H9 (cell line): ENCODE results near the gene DNAJC8. TPM values are rescaled to one million over a fixed set of nuclear protein-coding genes. Genes with fewer than 3 reads are reported as not detected.

Source experiments
- DNase-seq: peaks from one replicate; pipeline ENCODE4 v3.0.0-alpha.2; 2017
- H2AFZ ChIP-seq: one replicate; pipeline ENCODE4 v1.6.1; 2013; ENCODE audit warnings: mild to moderate bottlenecking, low read length, control low read depth, moderate library complexity
- H2AK5ac ChIP-seq: 2 replicates; pipeline ENCODE4 v1.6.1; 2013; ENCODE audit warnings: low read length, control low read depth, mixed read lengths; ENCODE audit not compliant: insufficient read length
- H2BK120ac ChIP-seq: one replicate; pipeline ENCODE4 v1.6.1; 2013; ENCODE audit warnings: low read depth, mild to moderate bottlenecking, low read length, control low read depth, inconsistent platforms; ENCODE audit not compliant: poor library complexity, severe bottlenecking
- H2BK12ac ChIP-seq: 2 replicates; pipeline ENCODE4 v1.6.1; 2013; ENCODE audit warnings: low read length, control low read depth, mixed read lengths, low read depth; ENCODE audit not compliant: insufficient read length
- H2BK15ac ChIP-seq: 2 replicates; pipeline ENCODE4 v1.6.1; 2013; ENCODE audit warnings: low read depth, low read length, control low read depth
- H2BK20ac ChIP-seq: one replicate; pipeline ENCODE4 v1.6.1; 2013; ENCODE audit warnings: low read depth, mild to moderate bottlenecking, low read length, control low read depth, inconsistent platforms; ENCODE audit not compliant: poor library complexity, severe bottlenecking
- H2BK5ac ChIP-seq: 2 replicates; pipeline ENCODE4 v1.6.1; 2013; ENCODE audit warnings: low read length, control low read depth, mixed read lengths; ENCODE audit not compliant: insufficient read length
- H3K14ac ChIP-seq: 2 replicates; pipeline ENCODE4 v1.6.1; 2013; ENCODE audit warnings: low read length, control low read depth; ENCODE audit not compliant: insufficient read depth
- H3K18ac ChIP-seq: 2 replicates; pipeline ENCODE4 v1.6.1; 2013; ENCODE audit warnings: low read depth, mild to moderate bottlenecking, mixed read lengths, low read length, control low read depth; ENCODE audit not compliant: insufficient read length
- H3K23ac ChIP-seq: 2 replicates; pipeline ENCODE4 v1.6.1; 2013; ENCODE audit warnings: low read length, control low read depth, mixed read lengths, low read depth; ENCODE audit not compliant: insufficient read length
- H3K23me2 ChIP-seq: 2 replicates; pipeline ENCODE4 v1.6.1; 2013; ENCODE audit warnings: low read depth, mild to moderate bottlenecking, mixed read lengths, low read length, control low read depth; ENCODE audit not compliant: insufficient read length, poor library complexity, severe bottlenecking
- H3K27ac ChIP-seq: 2 replicates; pipeline ENCODE4 v1.5.1; 2013; ENCODE audit warnings: low read length, control low read depth, mixed read lengths, low read depth; ENCODE audit not compliant: insufficient read length
- H3K27me3 ChIP-seq: 2 replicates; pipeline ENCODE4 v1.6.1; 2013; ENCODE audit warnings: low read length, control low read depth, inconsistent platforms; ENCODE audit not compliant: insufficient read depth
- H3K4ac ChIP-seq: 2 replicates; pipeline ENCODE4 v1.6.1; 2013; ENCODE audit warnings: low read depth, mild to moderate bottlenecking, control low read depth, inconsistent platforms, low read length, moderate library complexity
- H3K4me1 ChIP-seq: 2 replicates; pipeline ENCODE4 v1.6.1; 2013; ENCODE audit warnings: low read length, control low read depth, inconsistent platforms; ENCODE audit not compliant: insufficient read depth
- H3K4me2 ChIP-seq: 2 replicates; pipeline ENCODE4 v1.6.1; 2013; ENCODE audit warnings: low read length, control low read depth, mixed read lengths; ENCODE audit not compliant: insufficient read length, insufficient read depth
- H3K56ac ChIP-seq: 2 replicates; pipeline ENCODE4 v1.6.1; 2013; ENCODE audit warnings: low read depth, mild to moderate bottlenecking, mixed read lengths, low read length, control low read depth; ENCODE audit not compliant: insufficient read length
- H3K79me1 ChIP-seq: 2 replicates; pipeline ENCODE4 v1.6.1; 2013; ENCODE audit warnings: low read depth, mild to moderate bottlenecking, moderate library complexity, low read length, control low read depth, inconsistent platforms; ENCODE audit not compliant: insufficient read depth, poor library complexity, severe bottlenecking
- H3K79me2 ChIP-seq: 2 replicates; pipeline ENCODE4 v1.6.1; 2013; ENCODE audit warnings: low read length, control low read depth, inconsistent platforms; ENCODE audit not compliant: insufficient read depth
- H3K9ac ChIP-seq: 2 replicates; pipeline ENCODE4 v1.6.1; 2013; ENCODE audit warnings: low read length, control low read depth, mixed read lengths; ENCODE audit not compliant: insufficient read length; ENCODE audit errors: extremely low read depth
- H3K9me3 ChIP-seq: one replicate; pipeline ENCODE4 v1.6.1; 2013; ENCODE audit warnings: low read depth, low read length, inconsistent platforms; ENCODE audit not compliant: control insufficient read depth
- H3T11ph ChIP-seq: one replicate; pipeline ENCODE4 v1.6.1; 2013; ENCODE audit warnings: mild to moderate bottlenecking, low read length, control low read depth, inconsistent platforms
- H4K20me1 ChIP-seq: one replicate; pipeline ENCODE4 v1.6.1; 2013; ENCODE audit not compliant: control insufficient read depth, insufficient read length, insufficient read depth
- H4K5ac ChIP-seq: 2 replicates; pipeline ENCODE4 v1.6.1; 2013; ENCODE audit warnings: low read depth, mild to moderate bottlenecking, mixed read lengths, low read length, control low read depth; ENCODE audit not compliant: insufficient read length
- H4K8ac ChIP-seq: replicated peaks from 2 replicates; pipeline ENCODE4 v1.6.1; 2013; ENCODE audit warnings: low read length, control low read depth, mixed read lengths, low read depth; ENCODE audit not compliant: insufficient read length
- H4K91ac ChIP-seq: 2 replicates; pipeline ENCODE4 v1.6.1; 2013; ENCODE audit warnings: low read depth, mild to moderate bottlenecking, moderate library complexity, mixed read lengths, low read length, control low read depth; ENCODE audit not compliant: insufficient read length
- H3K27ac Mint-ChIP-seq, 3 experiments: 2 replicates in 2 of 3; 3 replicates in 1 of 3; pipeline ENCODE4 v1.8.0; 2020 to 2021; ENCODE audit warnings: mixed read lengths in 3 of 3, mild to moderate bottlenecking in 1 of 3, moderate library complexity in 1 of 3
- H3K27me3 Mint-ChIP-seq: 2 replicates; pipeline ENCODE4 v1.8.0; 2021; ENCODE audit warnings: low read depth, mild to moderate bottlenecking, moderate library complexity, mixed read lengths
- H3K36me3 Mint-ChIP-seq, 3 experiments: 2 replicates in 2 of 3; 3 replicates in 1 of 3; pipeline ENCODE4 v1.8.0; 2020 to 2021; ENCODE audit warnings: low read depth in 3 of 3, mixed read lengths in 3 of 3; ENCODE audit not compliant: insufficient read depth in 1 of 3
- H3K4me1 Mint-ChIP-seq, 2 experiments: 2 replicates each; pipeline ENCODE4 v1.8.0; 2020; ENCODE audit warnings: mixed read lengths in 2 of 2
- H3K4me3 Mint-ChIP-seq, 2 experiments: 2 replicates in 1 of 2; 3 replicates in 1 of 2; pipeline ENCODE4 v1.8.0; 2020 to 2021; ENCODE audit warnings: mild to moderate bottlenecking in 2 of 2, mixed read lengths in 2 of 2, moderate library complexity in 1 of 2
- H3K9me3 Mint-ChIP-seq, 2 experiments: 2 replicates in 1 of 2; 3 replicates in 1 of 2; pipeline ENCODE4 v1.8.0; 2020; ENCODE audit warnings: mild to moderate bottlenecking in 2 of 2, mixed read lengths in 2 of 2, moderate library complexity in 1 of 2
- WGBS: extraction: QIAGEN DNeasy Blood & Tissue Kit; methylation state at CpG from one replicate; pipeline ENCODE4 v1.1.7; 2013; ENCODE audit warnings: missing lambda C conversion rate, low lambda C conversion rate, mixed read lengths; ENCODE audit not compliant: insufficient read length; ENCODE audit errors: extremely low coverage; 5-methylcytosine and 5-hydroxymethylcytosine counted together
- total RNA-seq: library from RNA; stranded (reverse); gene quantifications from 2 replicates; pipeline ENCODE4 v1.2.1, GENCODE V29; 2021
- TF ChIP-seq, protein P1 (sequence below): fragments of 200-600 bp; sonication (generic); conservative IDR thresholded peaks from 3 replicates; pipeline ENCODE4 v1.8.0; 2021; ENCODE audit warnings: antibody characterized with exemption, mild to moderate bottlenecking

DNAJC8 gene
- total RNA-seq, 1 experiment from 2014 or later: 132 TPM

GRCh38 chr1:28209700-28210099, 23.1 kb downstream of the DNAJC8 start:
- no peaks in the 10 kb centered on the region for H3K4me1 ChIP-seq
- H3K27ac Mint-ChIP-seq: peak overlapping the region in 2 of 3 experiments; percentile 37 to 71; a peak in 2 of 7 replicates

More at GRCh38 chr1:28209700-28210099, 23.1 kb downstream of the DNAJC8 start:
- peaks cover 4 to 6% of the 10 kb centered on the region in 2 experiments for H3K4me1 Mint-ChIP-seq
- no peak overlapping the region for H2BK120ac ChIP-seq
- no peaks in the 10 kb centered on the region for H3K79me2 ChIP-seq
- no peak overlapping the region for H2BK5ac ChIP-seq
- no peak overlapping the region for H3K4me2 ChIP-seq
- H2AK5ac ChIP-seq: no peak overlapping the region
- H3K27me3 Mint-ChIP-seq: no peaks in the 10 kb centered on the region
- no peak overlapping the region for H4K5ac ChIP-seq
- peaks cover 15 to 59% (median 35%) of the 10 kb centered on the region in 3 experiments; a peak in 6 of 7 replicates for H3K36me3 Mint-ChIP-seq
- H3K56ac ChIP-seq: no peak overlapping the region
- no peak for DNase-seq
- no peaks in the 10 kb centered on the region for H3K9me3 ChIP-seq
- H3T11ph ChIP-seq: no peak overlapping the region
- H3K4ac ChIP-seq: no peak overlapping the region
- no peak overlapping the region for H3K4me3 Mint-ChIP-seq
- whole genome bisulfite sequencing: no CpG with 5 or more reads among the region's 1 CpG
- no peak overlapping the region for H2AFZ ChIP-seq
- H3K23ac ChIP-seq: no peak overlapping the region
- no peaks in the 10 kb centered on the region for H3K27me3 ChIP-seq
- H4K20me1 ChIP-seq: no peaks in the 10 kb centered on the region
- no peak overlapping the region for H3K14ac ChIP-seq
- no peak overlapping the region for H4K8ac ChIP-seq
- no peak overlapping the region for H4K91ac ChIP-seq
- H3K18ac ChIP-seq: no peak overlapping the region
- H2BK15ac ChIP-seq: no peak overlapping the region
- H3K79me1 ChIP-seq: peaks cover 5% of the 10 kb centered on the region
- H2BK20ac ChIP-seq: no peak overlapping the region
- H2BK12ac ChIP-seq: no peak overlapping the region
- H3K9ac ChIP-seq: no peak overlapping the region
- no peaks in the 10 kb centered on the region for H3K9me3 Mint-ChIP-seq
- TF ChIP-seq, protein P1, sequence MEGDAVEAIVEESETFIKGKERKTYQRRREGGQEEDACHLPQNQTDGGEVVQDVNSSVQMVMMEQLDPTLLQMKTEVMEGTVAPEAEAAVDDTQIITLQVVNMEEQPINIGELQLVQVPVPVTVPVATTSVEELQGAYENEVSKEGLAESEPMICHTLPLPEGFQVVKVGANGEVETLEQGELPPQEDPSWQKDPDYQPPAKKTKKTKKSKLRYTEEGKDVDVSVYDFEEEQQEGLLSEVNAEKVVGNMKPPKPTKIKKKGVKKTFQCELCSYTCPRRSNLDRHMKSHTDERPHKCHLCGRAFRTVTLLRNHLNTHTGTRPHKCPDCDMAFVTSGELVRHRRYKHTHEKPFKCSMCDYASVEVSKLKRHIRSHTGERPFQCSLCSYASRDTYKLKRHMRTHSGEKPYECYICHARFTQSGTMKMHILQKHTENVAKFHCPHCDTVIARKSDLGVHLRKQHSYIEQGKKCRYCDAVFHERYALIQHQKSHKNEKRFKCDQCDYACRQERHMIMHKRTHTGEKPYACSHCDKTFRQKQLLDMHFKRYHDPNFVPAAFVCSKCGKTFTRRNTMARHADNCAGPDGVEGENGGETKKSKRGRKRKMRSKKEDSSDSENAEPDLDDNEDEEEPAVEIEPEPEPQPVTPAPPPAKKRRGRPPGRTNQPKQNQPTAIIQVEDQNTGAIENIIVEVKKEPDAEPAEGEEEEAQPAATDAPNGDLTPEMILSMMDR: no peak
- no peak overlapping the region for H3K27ac ChIP-seq
- no peaks in the 10 kb centered on the region for H3K23me2 ChIP-seq
